GM18508 (cell line): ENCODE results near the gene XRN1.
"Not testable (repeated sequence)": the region's sequence is repeated elsewhere in the genome, so short reads cannot be mapped to it uniquely, and the experiment has no call there.

Experiments
- ATAC-seq: cut with Tn5 transposase; IDR thresholded peaks from one replicate; pipeline ENCODE4 v1.9.1; 2021; ENCODE audit warnings: moderate number of reproducible peaks; ENCODE audit not compliant: insufficient read depth, unreplicated experiment

Gene XRN1

GRCh38 chr3:142447852-142448823 lies at the start of gene XRN1:
Gene XRN1 (minus strand): TSS chr3:142448037. CDS start chr3:142447944, 93 bp downstream.
- peak; percentile 40 for ATAC-seq

- ATAC-seq: no peak
Observed at GRCh38 chr3:142495103-142495502, 47.3 kb upstream of the XRN1 start.

GRCh38 chr3:142492184-142492583 lies 44.3 kb upstream of the XRN1 start:
- no peak for ATAC-seq

- no peak for ATAC-seq
Observed at GRCh38 chr3:142489572-142490323, 41.9 kb upstream of the XRN1 start.

- no peak for ATAC-seq
Observed at GRCh38 chr3:142484912-142485435, 37.1 kb upstream of the XRN1 start.

- ATAC-seq: no peak
Observed at GRCh38 chr3:142481196-142481595, 33.4 kb upstream of the XRN1 start.

GRCh38 chr3:142470826-142471225 lies 23.0 kb upstream of the XRN1 start:
- no peak for ATAC-seq

GRCh38 chr3:142468456-142468855 lies 20.6 kb upstream of the XRN1 start:
- ATAC-seq: no peak

GRCh38 chr3:142467768-142468167 lies 19.9 kb upstream of the XRN1 start:
- no peak for ATAC-seq

GRCh38 chr3:142460689-142461088 lies 12.9 kb upstream of the XRN1 start:
- no peak for ATAC-seq

- no peak for ATAC-seq
Observed at GRCh38 chr3:142459929-142460328, 12.1 kb upstream of the XRN1 start.

GRCh38 chr3:142459096-142459495 lies 11.3 kb upstream of the XRN1 start:
- no peak for ATAC-seq

GRCh38 chr3:142450881-142451280 lies 3.0 kb upstream of the XRN1 start:
- ATAC-seq: no peak

- no peak for ATAC-seq
Observed at GRCh38 chr3:142450189-142450588, 2.4 kb upstream of the XRN1 start.

GRCh38 chr3:142447301-142447851 lies 461 bp downstream of the XRN1 start:
- ATAC-seq: no peak

- peak; percentile 66 for ATAC-seq
Observed at GRCh38 chr3:142445816-142446254, 2.0 kb downstream of the XRN1 start.

GRCh38 chr3:142444343-142444742 lies 3.5 kb downstream of the XRN1 start:
- ATAC-seq: no peak

- ATAC-seq: not testable (repeated sequence)
Observed at GRCh38 chr3:142443060-142443459, 4.8 kb downstream of the XRN1 start.

- not testable (repeated sequence) for ATAC-seq
Observed at GRCh38 chr3:142439499-142440220, 8.2 kb downstream of the XRN1 start.

GRCh38 chr3:142438096-142438495 lies 9.7 kb downstream of the XRN1 start:
- not testable (repeated sequence) for ATAC-seq
